Small intestine (tissue), 4 donors: ENCODE measurements around the gene MYRF. TPM values are rescaled to one million over a fixed set of nuclear protein-coding genes. Genes with fewer than 3 reads are reported as not detected.

ENCODE experiments used
- polyA plus RNA-seq, 4 donors: library from polyadenylated mRNA; stranded (reverse) in 3 of 4; unstranded in 1 of 4; fragments of 200-250 nt in 3 of 4; fragments of 120-200 nt in 1 of 4; gene quantifications; one replicate each; pipeline versions ENCODE4 v1.2.1 to v1.2.3, GENCODE V29; 2013
- donor health status: healthy with polysubstance abuse.
- donor health status: Bipolar disorder and iron deficiency.
- donor health status: healthy.

Gene MYRF
- polyA plus RNA-seq, 4 donors, result 19.9 to 48.1 (median 22.3) TPM

Other genes starting within 250 kb of the MYRF start
- gene LRRC10B, start 243.9 kb upstream of the MYRF start, polyA plus RNA-seq, result 1 to 10 TPM in 1 of 4 donors, under 1 TPM in 2, not detected in 1; 0.22 to 2.6 (median 0.53) TPM
- 10 to 100 TPM in 1 of 4 donors, 1 to 10 TPM in 1, under 1 TPM in 2; 0.81 to 12.2 (median 3.0) TPM for gene SYT7, start 171.6 kb upstream of the MYRF start, polyA plus RNA-seq
- gene DAGLA, start 72.2 kb upstream of the MYRF start, polyA plus RNA-seq, result 10 to 100 TPM in 1 of 4 donors, 1 to 10 TPM in 2, under 1 TPM in 1; 0.22 to 14.9 (median 3.8) TPM
- gene TMEM258, start 40.0 kb downstream of the MYRF start, polyA plus RNA-seq, result 100 to 1,000 TPM; 116 to 211 (median 189) TPM
- gene FEN1, start 40.3 kb downstream of the MYRF start, polyA plus RNA-seq, result 10 to 100 TPM in 2 of 4 donors, 1 to 10 TPM in 2; 5.8 to 32.1 (median 14.5) TPM
- 10 to 100 TPM in 1 of 4 donors, 1 to 10 TPM in 1, under 1 TPM in 2; 0.45 to 15.9 (median 2.1) TPM for gene FADS1, start 64.4 kb downstream of the MYRF start, polyA plus RNA-seq
- 100 to 1,000 TPM in 1 of 4 donors, 10 to 100 TPM in 1, 1 to 10 TPM in 2; 2.4 to 147 (median 7.7) TPM for gene FADS2, start 75.7 kb downstream of the MYRF start, polyA plus RNA-seq
- gene FADS3, start 138.9 kb downstream of the MYRF start, polyA plus RNA-seq, result 10 to 100 TPM in 1 of 4 donors, 1 to 10 TPM in 3; 5.3 to 17.9 (median 6.0) TPM
- 10 to 100 TPM in 1 of 4 donors, 1 to 10 TPM in 2, under 1 TPM in 1; 0.45 to 29.9 (median 7.2) TPM for gene RAB3IL1, start 164.9 kb downstream of the MYRF start, polyA plus RNA-seq
- gene BEST1, start 197.7 kb downstream of the MYRF start, polyA plus RNA-seq, result 1 to 10 TPM; 2.7 to 4.7 (median 3.9) TPM
- gene FTH1, start 215.0 kb downstream of the MYRF start, polyA plus RNA-seq, result 1,000 to 10,000 TPM; 3,413 to 10,000 (median 8,267) TPM